NCI-H146 (cell line): ENCODE data around the gene GLI3.

Experiments
- DNase-seq: peaks from one replicate; lab custom pipeline; 2025; lab: John Stamatoyannopoulos, UW

GLI3 gene

DNA sequence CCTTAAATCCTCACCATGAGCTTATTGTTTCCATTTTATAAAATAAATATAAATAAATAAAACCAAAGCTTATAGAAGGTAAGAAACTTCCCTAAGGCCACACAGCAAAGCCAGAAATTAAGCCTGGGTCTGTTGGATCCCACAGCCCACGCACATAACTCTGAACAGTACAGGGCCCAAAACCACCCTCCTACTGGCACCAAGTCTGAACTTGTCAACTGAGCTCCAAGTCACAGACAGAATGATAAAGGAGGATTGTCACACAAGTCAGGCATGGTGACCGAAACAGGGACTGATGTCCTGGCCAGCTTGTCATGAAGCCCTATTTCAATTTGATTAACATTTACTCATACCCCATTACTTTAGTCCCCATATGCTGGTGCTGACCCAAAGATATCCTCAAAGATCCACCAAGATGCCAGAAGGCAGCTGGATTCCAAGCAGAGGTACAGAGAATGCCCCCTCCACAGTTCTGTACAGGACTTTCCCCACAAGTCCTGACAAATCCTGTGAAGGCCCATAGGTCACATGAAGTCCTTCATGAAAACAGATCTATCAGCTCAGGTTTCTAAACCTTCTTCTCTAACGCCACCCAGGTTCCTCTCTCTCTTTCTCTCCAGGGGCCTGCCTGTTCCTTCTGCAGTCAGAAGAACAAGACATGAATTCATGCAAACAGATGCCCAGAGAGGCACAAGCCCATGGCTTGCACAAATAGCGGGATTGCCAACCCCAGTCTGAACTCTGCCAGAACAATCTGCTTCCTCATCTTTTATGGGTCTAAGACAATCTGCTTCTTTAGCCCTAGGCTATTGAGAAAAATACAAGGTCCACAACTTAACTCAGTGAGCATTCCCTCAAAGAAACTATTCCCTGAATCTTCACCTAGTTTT, 60.9 kb downstream of the GLI3 start:
- no peak for DNase-seq

DNA sequence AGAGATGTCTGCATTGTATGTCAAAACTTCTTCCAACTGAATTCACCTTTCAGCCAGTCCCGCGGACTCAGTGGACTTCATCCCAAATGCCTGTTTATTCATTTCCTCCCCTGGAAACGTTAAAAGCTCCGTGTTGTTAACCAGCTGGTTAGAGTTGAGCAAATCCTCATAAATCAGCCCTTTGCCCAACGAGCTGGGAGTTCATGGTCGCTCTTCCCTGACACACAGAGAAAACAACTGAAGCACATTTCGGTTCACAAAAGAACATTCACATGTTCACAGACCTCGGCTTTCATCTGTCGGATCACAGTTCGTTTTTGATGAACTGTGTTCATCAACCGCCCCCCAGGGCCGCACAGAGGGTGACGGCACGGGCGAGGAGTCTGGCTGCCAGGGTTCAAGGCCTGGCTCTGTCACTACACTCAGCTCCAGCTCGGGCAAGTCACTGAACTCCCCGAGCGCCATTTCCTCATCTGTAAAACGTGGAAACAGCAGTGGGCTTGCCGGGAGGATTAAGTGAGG, 62.6 kb downstream of the GLI3 start:
- no peak for DNase-seq

DNA sequence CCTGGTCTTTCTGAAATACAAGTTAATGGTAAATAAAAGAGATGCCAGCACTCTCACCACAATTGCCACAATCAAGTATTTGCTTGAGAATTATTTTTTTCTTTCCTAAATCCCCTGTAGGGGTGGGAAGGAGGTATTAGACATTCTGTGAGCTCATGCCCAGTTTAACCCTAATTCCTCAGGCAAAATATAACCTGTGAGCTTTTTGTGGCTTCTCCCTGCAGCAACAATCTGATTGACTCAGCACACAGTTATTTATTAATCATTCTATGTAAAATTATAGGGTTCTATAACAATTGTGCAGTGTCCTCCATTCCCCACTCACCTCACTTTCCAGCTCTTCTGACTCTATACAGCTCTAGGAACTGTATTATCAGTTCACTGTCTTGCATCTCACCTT, 66.3 kb downstream of the GLI3 start:
- no peak for DNase-seq

DNA sequence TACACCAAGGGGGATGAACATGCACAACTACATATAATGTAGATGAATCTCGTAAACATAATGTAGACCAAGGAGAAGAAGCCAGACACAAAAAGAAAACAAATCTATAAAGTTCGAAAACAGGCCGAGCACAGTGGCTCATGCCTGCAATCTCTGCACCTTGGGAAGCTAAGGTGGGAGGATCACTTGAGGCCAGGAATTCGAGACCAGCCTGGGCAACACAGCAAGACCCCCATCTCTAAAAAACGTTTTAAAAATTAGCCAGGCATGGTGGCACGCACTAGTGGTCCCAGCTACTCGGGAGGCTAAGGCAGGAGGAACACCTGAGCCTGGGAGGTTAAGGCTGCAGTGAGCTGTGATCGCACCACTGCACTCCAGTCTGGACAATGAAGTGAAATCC, 68.5 kb downstream of the GLI3 start:
- DNase-seq = no peak

DNA sequence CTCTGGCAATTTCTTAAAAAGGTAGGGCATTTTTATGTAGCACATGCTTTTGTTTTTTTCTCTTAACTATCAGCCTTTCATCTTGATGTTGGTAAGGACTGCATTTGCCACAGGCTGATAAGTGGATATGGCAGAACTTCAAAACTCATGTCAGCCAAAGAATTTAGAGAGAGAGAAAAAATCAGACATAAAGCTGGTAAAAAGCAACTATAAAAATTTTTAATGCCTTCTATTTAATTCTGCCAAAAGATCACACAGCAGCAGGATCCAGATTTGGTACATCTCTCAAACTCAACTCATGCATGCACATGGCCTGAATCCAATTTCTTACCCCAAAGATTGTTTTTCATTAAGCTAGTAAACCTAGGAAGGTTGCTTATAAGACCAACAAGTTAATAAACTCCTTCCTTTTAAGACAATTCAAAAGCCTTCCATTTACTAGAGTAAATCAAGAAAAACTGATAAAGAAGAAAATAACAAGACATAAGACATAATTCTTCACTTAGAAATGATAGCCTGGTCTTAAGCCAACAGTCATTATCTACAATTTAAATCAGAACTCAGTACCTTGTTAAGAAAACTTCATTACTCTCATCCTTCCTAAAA, 69.3 kb downstream of the GLI3 start:
- DNase-seq = no peak

DNA sequence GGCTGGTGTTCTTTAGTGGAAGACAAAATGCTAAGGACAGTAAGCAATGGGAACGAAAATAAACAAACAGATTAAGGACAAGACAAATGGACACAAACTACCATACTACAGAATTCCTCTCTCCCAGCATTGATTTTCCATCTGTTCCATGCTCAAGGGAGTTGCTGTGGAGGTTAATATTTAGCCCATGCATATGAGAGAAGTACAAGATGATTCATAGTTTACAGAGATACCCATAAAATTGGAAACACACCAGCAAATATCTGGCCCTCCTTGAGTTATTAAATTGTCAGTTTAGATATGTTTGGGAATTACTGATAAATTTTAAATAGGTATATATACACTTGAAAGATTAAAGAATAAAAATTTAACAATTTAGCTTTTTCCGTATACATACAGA, 69.8 kb downstream of the GLI3 start:
- no peak for DNase-seq

DNA sequence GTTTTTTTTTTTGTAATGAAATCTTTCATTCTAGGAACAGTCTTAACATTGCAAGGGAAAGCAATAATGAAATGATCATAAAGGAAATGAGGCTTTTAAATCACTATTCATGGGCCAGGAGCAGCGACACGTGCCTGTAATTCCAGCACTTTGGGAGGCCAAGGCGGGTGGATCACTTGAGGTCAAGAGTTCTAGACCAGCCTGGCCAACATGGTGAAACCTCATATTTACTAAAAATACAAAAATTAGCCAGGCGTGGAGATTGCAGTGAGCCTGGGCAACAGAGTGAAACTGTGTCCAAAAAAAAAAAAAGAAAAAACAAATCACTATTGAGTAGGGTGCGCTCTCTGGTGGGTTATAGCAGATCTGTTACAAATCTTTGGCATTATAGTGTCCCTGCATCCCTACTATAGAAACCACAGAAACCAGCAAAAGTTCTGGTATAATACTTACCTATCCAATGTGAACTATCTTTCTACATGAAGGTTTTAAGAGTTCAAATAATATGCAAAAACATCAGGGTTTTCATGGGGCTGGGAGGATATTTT, 72.1 kb downstream of the GLI3 start:
- DNase-seq = no peak

DNA sequence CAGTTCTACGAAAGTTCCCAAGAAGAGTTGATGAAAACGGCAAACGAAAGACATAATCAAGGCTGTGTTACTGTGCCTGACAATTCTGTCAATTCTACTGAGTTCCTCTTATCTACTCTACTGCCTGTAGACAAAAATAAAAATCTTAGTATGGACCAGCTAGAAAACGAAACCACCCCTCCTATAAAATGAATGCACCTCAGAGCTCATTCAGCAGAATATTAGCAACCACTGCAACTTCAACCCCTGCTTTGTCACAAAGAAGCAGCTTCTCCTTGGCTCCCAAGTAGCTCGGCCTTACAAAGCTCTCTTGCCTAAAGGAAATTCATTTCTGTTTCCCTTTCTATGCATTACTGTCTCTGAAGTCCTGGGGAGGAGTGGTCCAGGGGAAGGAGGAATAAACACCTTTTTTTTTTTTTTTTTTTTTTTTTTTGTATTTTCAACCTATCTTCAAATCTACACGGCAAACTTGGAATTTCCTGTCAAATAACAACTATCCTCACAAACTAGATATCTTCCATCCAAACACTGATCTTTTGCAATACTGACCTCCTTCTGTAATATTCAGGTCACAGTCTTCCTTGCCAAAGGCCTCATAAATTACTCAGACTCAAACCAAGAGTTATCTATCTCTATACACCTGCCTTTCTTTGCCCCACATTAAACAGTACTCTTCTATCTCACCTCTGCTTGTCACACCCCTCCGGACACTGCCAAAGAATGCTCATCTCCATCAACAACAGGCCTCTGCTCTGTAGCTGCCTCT, 74.3 kb downstream of the GLI3 start:
- no peak for DNase-seq

DNA sequence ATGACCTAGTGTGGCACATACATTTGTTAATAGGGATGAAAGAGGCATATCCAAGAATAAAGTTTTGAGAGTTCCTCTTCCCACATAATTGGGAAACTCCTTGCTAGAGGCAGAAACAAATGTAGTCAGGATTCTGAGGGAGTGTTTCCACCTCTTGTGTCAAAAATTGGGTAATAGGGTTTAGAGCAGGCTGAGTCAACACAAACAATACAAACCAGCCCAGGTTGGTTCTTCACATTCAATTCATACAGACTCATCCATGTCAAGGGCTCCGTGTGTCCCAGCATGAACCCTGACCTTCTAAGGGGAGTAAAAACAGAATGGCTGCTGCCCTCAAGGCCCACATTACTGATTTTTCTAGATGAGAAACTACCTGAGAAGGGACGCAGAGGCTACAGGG, 75.3 kb downstream of the GLI3 start:
- no peak for DNase-seq

DNA sequence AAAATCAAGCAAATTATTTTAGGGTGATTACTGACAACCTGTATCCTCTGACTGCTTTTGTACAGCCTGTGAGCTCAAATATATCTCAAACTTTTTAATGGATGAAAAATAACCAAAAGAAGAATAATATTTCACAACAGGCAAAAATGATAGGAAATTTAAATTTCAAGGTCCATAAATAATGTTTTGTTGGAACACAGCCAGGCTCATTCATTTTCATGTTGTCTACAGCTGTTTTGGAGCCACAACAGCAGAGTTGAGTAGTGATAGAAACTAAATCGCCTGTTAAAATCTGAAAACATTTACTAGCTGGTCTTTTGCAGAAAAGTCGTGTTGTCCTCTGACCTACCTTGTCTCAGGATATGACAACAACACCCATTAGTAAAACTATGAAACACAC, 75.9 kb downstream of the GLI3 start:
- DNase-seq = no peak

DNA sequence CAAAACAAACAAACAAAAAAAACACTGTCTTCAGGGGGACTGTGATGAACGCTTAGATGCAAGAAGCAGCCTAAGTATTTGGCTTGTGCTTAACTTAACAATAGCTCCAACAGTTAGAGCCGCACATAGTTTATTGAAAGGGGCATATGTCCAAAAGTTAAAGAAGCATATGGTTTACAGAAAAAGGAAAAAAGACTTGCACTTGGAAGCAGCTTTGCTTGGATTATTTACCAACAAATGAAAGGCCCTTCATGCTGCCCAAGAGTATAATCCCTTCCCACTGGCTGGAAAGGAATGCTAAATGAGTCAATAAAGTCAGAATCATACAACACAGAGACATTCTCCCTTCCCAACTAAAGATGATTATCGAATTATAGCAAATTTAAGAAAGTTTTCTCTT, 77.9 kb downstream of the GLI3 start:
- no peak for DNase-seq

DNA sequence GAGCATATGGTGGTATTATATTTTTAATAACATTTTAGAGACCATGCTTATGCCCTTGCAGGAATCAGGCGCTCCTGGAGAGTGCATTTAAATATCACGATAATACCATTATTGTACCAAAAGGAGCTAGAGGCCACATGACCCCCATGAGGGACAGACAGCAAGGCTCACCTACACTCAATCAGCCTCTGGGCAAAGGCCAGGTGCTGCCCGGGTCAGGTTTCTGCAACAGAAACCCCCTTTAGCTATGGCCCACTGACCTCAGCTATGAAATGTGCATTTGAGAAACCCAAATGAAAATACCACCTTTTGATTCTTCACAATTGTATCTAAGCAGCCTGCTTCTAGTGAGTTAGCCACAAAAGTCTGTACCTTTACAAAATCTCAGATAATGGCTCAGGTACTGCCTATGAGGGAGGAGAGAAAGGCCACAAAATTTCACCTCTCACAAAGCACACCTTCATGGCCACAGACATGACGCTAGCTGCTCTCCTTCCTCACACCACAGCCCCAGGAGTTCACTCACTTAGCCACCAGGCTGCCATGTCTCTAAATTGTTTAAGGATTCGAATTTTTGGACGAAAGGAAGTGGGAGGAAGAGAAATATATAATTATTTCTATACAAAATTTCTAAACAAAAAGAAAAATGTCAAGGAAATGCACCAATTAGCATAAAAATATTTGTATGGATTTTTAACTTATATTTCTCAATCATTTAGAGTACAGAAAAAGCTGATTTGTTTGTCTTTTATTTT, 79.9 kb downstream of the GLI3 start:
- DNase-seq = no peak

DNA sequence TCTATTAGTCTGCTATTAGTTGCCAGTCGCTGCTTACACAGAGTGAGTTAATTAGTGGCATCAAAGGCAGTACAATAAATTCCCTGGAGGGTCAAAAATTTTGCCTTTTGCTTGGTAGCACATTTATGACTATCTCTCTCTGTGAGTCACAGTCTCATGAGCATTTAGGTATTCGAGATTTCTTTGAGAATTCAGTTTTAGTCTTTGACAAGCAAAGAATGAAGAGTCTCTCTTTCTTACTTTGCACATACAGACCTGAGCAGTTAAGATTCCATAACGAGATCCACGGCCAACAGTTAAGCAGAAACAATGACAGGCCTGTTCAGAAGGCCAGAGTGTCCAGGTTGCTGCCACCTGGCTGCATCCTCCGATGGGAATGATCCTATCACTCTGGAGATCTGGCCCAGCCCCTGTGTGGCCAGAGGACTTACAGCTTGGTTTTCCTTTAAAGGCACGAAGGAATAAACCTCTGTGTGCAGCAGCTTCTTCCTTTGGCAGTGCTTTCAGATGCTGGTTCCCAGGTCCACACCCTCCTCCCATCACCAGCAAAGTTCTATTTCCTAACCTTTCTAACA, 80.6 kb downstream of the GLI3 start:
- DNase-seq = no peak

DNA sequence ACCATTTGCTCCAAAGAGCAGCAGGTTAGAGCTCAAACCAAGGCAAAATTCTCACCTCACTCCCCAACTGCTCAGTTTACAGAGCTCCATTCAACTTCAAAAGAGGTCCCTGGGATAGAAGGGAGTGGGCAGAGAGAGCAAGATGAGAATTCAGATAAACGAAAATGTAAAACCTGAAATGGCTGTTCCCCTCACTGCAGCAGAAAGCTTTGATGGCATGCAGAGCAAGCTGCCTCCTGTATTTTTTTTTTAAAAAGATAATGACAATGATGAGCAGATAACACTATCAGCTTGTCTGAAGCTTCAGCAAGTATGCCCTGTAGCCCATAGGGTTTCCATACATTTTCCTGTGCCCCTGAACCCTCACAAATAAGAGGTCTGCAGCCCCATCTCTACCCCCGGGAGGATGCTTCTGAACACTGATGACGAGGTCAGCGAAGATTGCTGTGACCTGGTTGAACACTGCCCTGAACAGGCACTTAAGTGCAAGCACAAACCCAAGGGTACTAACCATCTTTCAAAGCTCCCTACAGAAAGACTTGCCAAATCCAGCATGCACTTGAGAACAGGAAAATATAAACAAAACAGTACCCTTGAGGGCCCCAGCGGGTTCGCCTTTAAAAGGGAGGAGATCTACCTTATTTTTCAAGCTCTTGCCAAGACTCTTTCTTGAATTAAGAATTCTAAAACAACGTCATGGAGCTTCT, 81.3 kb downstream of the GLI3 start:
- no peak for DNase-seq

DNA sequence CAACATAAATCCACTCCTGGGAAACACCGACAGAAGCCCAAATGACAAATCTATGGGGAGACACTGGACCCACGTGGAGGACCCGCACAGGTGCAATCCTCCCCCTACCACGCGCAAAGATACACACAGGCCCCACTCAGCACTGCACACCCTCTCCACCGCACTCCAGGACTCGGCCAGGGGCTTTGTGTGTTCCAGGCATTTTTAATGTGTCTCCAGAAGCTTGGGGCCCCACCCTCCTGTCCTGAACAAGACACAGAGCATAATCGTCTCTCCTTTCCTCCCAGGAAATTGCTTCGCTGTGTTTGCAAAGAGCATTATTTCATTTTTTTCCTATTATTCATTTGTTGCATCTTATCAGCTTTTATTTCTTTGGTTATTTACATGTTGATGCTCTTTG, 82.8 kb downstream of the GLI3 start:
- DNase-seq = no peak

DNA sequence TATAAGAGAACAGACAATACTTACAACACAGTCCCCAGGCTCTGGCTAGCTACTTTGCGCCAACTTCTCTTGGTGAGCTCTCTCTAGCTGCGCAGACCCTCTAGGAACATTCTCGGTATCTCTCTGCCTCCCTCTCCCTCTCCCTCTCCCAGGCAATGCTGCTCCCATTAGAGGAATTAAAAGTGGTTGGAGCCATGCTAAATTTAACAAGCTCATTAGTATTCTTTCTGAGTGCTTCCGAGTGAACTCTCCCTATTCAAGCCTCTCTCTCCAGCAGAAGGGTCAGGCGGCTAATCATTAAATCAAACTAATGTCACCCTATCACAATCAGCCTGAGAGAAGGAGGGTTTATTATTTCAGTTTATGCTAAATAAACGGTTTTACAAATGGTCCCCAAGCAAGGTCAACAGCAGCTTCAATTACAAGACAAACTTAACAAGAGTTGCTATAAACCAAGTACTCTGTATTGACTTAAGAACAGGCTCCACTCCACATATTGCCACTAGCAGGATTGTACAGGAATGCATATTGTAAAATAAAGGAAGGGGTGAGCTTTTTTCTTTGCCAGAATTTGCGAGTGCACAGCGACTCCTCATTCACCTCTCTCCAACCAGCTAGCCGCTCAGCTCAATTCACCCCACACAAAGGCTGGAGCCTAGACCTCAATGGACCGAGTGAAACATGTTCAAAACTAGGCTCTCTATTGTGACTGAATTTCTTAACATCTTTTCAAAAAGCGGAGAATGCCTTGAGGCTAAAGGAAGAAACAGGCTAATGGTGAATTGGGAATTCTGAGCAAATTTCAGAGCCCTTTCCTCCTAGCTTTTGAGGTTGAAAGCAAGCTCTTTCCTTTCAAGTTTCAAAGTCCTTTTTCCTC, 84.4 kb downstream of the GLI3 start:
- no peak for DNase-seq

DNA sequence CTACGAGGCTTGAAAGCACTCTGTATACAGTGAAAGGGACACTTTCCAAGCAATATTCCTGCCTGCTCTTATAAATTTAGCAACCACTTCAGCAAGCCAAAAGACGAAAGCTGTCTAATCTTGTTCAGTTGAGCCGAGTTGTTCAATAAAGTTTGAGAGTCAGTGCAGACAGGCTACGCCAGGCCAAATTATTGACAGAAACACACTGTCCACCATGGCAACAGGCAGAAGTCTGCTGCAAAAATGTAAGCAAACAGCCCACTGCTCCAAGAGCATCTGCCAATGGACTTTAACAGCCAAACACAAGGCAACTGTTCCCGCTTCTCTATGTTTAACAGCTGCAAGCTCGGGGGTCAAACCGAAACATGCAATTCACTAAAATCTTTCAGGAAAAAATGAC, 85.7 kb downstream of the GLI3 start:
- no peak for DNase-seq

DNA sequence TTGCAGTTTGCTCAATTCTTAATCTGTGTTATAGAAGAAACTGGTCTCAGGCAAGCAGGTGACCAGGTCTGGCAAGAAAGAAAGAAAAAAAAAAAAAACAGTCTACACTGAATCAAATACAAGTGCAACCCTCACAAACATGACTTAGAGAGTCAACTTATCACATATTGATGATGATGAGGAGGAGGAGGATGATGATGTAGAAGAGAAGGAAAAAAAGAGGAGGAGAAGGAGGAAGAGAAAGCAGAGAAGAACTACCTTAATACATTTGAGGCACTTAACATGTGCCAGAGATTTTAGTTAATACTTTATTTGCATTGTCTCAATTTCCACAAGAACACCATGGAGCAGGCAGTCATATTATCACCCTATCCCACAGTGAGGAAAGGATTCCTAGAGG, 91.5 kb downstream of the GLI3 start:
- DNase-seq = no peak

DNA sequence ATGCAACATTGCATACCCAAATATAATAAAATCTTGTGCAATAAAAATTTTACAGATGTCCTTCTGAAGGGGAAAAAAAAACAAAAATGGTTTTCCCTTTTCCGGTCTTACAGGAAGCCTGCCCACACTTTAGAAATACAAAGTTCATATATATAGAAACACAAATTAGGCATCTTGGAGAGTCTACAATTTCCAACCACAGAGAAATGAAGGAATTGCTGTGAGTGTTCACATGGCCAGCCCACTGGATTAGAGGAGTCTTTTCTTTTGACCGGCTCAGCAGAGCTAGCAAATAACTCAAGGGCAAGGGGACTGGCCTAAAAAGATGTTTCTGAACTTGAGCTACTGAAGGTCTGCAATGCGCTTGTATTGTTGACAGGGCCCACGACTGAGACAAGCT, 92.4 kb downstream of the GLI3 start:
- DNase-seq = no peak
